Liver (tissue), 9 donors: ENCODE results near the gene RPP25L. TPM values are rescaled to one million over a fixed set of nuclear protein-coding genes. Genes with fewer than 3 reads are reported as not detected.

Experiments
- DNase-seq: peaks from one replicate; pipeline ENCODE4 v3.0.0-alpha.2; 2017; ENCODE audit warnings: low spot score
- H3K27ac ChIP-seq, 2 donors: one replicate each; pipeline ENCODE4 v1.7.0; 2013; ENCODE audit warnings: inconsistent platforms in 2 of 2, low read length in 2 of 2, control low read depth in 1 of 2, low read depth in 1 of 2, mild to moderate bottlenecking in 1 of 2
- H3K27me3 ChIP-seq, 4 donors: one replicate each; pipeline versions ENCODE4 v1.6.1 to v1.7.0; 2013; ENCODE audit warnings: low read length in 3 of 4, inconsistent platforms in 1 of 4, mild to moderate bottlenecking in 1 of 4, moderate library complexity in 1 of 4; ENCODE audit not compliant: control insufficient read depth in 4 of 4, insufficient read depth in 4 of 4
- H3K36me3 ChIP-seq, 4 donors: one replicate each; pipeline versions ENCODE4 v1.6.1 to v1.7.0; 2013; ENCODE audit warnings: low read length in 3 of 4, mild to moderate bottlenecking in 3 of 4, low read depth in 1 of 4, moderate library complexity in 1 of 4; ENCODE audit not compliant: control insufficient read depth in 4 of 4, insufficient read depth in 3 of 4
- H3K4me1 ChIP-seq, 4 donors: one replicate each; pipeline versions ENCODE4 v1.6.1 to v1.7.0; 2013; ENCODE audit warnings: low read length in 3 of 4, mild to moderate bottlenecking in 3 of 4, moderate library complexity in 1 of 4; ENCODE audit not compliant: control insufficient read depth in 4 of 4, insufficient read depth in 4 of 4
- H3K4me3 ChIP-seq, 3 donors: one replicate each; pipeline versions ENCODE4 v1.6.1 to v1.7.0; 2013; ENCODE audit warnings: low read length in 3 of 3, control low read depth in 1 of 3, low read depth in 1 of 3, mild to moderate bottlenecking in 1 of 3
- H3K9ac ChIP-seq, 2 donors: one replicate each; pipeline ENCODE4 v1.7.0; 2013; ENCODE audit warnings: low read length in 2 of 2, mild to moderate bottlenecking in 2 of 2, moderate library complexity in 2 of 2, control low read depth in 1 of 2, low read depth in 1 of 2
- H3K9me3 ChIP-seq, 4 donors: one replicate each; pipeline versions ENCODE4 v1.6.1 to v1.7.0; 2013; ENCODE audit warnings: low read length in 3 of 4; ENCODE audit not compliant: control insufficient read depth in 4 of 4
- ATF3 ChIP-seq: IDR thresholded peaks from 2 replicates; pipeline ENCODE4 v1.6.1; 2016; ENCODE audit warnings: antibody characterized with exemption
- CTCF ChIP-seq: fragments of 150-350 bp; IDR thresholded peaks from 2 replicates; pipeline ENCODE4 v1.5.1; 2017; ENCODE audit warnings: improper control_type of control experiment, low read depth, low read length; ENCODE audit not compliant: missing input control
- EGR1 ChIP-seq, 2 donors: IDR thresholded peaks; 2 replicates each; pipeline ENCODE4 v1.6.1; 2016 to 2018; ENCODE audit warnings: antibody characterized with exemption in 2 of 2, low read depth in 2 of 2
- FOXA1 ChIP-seq: IDR thresholded peaks from 2 replicates; pipeline ENCODE4 v1.6.1; 2016; ENCODE audit warnings: antibody characterized with exemption
- FOXA2 ChIP-seq: IDR thresholded peaks from 2 replicates; pipeline ENCODE4 v1.6.1; 2016; ENCODE audit warnings: antibody characterized with exemption
- GABPA ChIP-seq, 2 donors: IDR thresholded peaks in 1 of 2; conservative IDR thresholded peaks in 1 of 2; 2 replicates each; pipeline ENCODE4 v1.6.1; 2016; ENCODE audit warnings: antibody characterized with exemption in 2 of 2, mild to moderate bottlenecking in 1 of 2, moderate library complexity in 1 of 2
- HNF4A ChIP-seq, 2 donors: conservative IDR thresholded peaks; 2 replicates each; pipeline ENCODE4 v1.6.1; 2016; ENCODE audit warnings: antibody characterized with exemption in 2 of 2, mild to moderate bottlenecking in 2 of 2
- JUND ChIP-seq, 2 donors: IDR thresholded peaks; 2 replicates each; pipeline ENCODE4 v1.6.1; 2016; ENCODE audit warnings: antibody characterized with exemption in 2 of 2
- MAX ChIP-seq: IDR thresholded peaks from 2 replicates; pipeline ENCODE4 v1.6.1; 2016; ENCODE audit warnings: antibody characterized with exemption
- NR2F2 ChIP-seq: IDR thresholded peaks from 2 replicates; pipeline ENCODE4 v1.6.1; 2016; ENCODE audit warnings: antibody characterized with exemption
- REST ChIP-seq: IDR thresholded peaks from 2 replicates; pipeline ENCODE4 v1.6.1; 2016; ENCODE audit warnings: antibody characterized with exemption, mild to moderate bottlenecking
- RXRA ChIP-seq, 2 donors: IDR thresholded peaks; 2 replicates each; pipeline ENCODE4 v1.6.1; 2017 to 2018; ENCODE audit warnings: antibody characterized with exemption in 2 of 2, mild to moderate bottlenecking in 1 of 2
- SP1 ChIP-seq: IDR thresholded peaks from 2 replicates; pipeline ENCODE4 v1.6.1; 2018; ENCODE audit warnings: antibody characterized with exemption, mild to moderate bottlenecking
- TAF1 ChIP-seq: conservative IDR thresholded peaks from 2 replicates; pipeline ENCODE4 v1.6.1; 2016; ENCODE audit warnings: antibody characterized with exemption, mild to moderate bottlenecking
- YY1 ChIP-seq: IDR thresholded peaks from 2 replicates; pipeline ENCODE4 v1.6.1; 2016; ENCODE audit warnings: antibody characterized with exemption, mild to moderate bottlenecking
- ZBTB33 ChIP-seq: IDR thresholded peaks from 2 replicates; pipeline ENCODE4 v1.6.1; 2016; ENCODE audit warnings: antibody characterized with exemption
- WGBS: extraction: QIAGEN DNeasy Blood & Tissue Kit; methylation state at CpG from one replicate; pipeline ENCODE4 v1.1.7; 2013; 5-methylcytosine and 5-hydroxymethylcytosine counted together
- polyA plus RNA-seq, 2 donors: library from polyadenylated mRNA; stranded (reverse) in 1 of 2; unstranded in 1 of 2; fragments of 200-250 nt in 1 of 2; fragments of >200 nt in 1 of 2; fragmentation: Nextera tagmentation in 1 of 2; extraction: Ambion mirVana in 1 of 2; gene quantifications; one replicate each; pipeline versions ENCODE4 v1.2.1 to v1.2.3, GENCODE V29; 2013 to 2015
- total RNA-seq, 2 donors: library from RNA; depleted of rRNA; stranded (reverse); fragments of >200 nt; gene quantifications; one replicate each; pipeline ENCODE4 v1.2.3, GENCODE V29; 2014
- donor health status: healthy.
- donor health status: healthy.
- donor health status: healthy.
- donor health status: healthy.
- donor health status: healthy.

The RPP25L gene
- total and polyA plus RNA-seq, 4 donors: 18.6 to 33.4 (median 24.2) TPM

GRCh38 chr9:34633166-34633565 lies 21.3 kb upstream of the RPP25L start:
- Histone ChIP-seq H3K27ac (no peak overlapping the region), H3K36me3 (peaks cover 0 to 4% (median 2%) of the 10 kb centered on the region in 4 donors), H3K9ac (no peak overlapping the region), H3K9me3 (no peaks in the 10 kb centered on the region), H3K27me3 (no peaks in the 10 kb centered on the region), H3K4me3 (no peak overlapping the region), H3K4me1 (peaks cover 6 to 88% (median 78%) of the 10 kb centered on the region in 4 donors)
- no peak for DNase-seq
- WGBS: 43% methylated on average over 5 of the region's 5 CpGs
- TF ChIP-seq EGR1 (IDR thresholded peaks at IDR 0.05; ENCODE audit: low read depth in 2 of 2) (no peak), SP1 (no peak), NR2F2 (no peak), REST (no peak), TAF1 (no peak), GABPA (IDR thresholded peaks at IDR 0.05 in 1 of 2, conservative IDR thresholded peaks at IDR 0.05 in 1 of 2) (no peak), YY1 (no peak), ZBTB33 (no peak), MAX (no peak), ATF3 (no peak), HNF4A (conservative IDR thresholded peaks at IDR 0.05) (no peak)

- Histone ChIP-seq H3K36me3 (peaks cover 0 to 4% (median 2%) of the 10 kb centered on the region in 4 donors), H3K9ac (peak overlapping the region in 1 of 2 donors; percentile 21), H3K9me3 (no peaks in the 10 kb centered on the region), H3K27me3 (no peaks in the 10 kb centered on the region), H3K27ac (peak overlapping the region; percentile 86 to 91), H3K4me1 (peaks cover 6 to 74% (median 68%) of the 10 kb centered on the region in 4 donors), H3K4me3 (peak overlapping the region; percentile 10 to 52 (median 36))
- no peak for DNase-seq
- WGBS: 10% methylated on average over 5 of the region's 5 CpGs
- no peak for TF ChIP-seq NR2F2
- TF ChIP-seq RXRA (IDR thresholded peaks at IDR 0.05): peak; percentile 18 to 52
- peak in 1 of 2 donors; percentile 22 for TF ChIP-seq JUND (IDR thresholded peaks at IDR 0.05)
- no peak for TF ChIP-seq CTCF
- no peak for TF ChIP-seq FOXA1
- TF ChIP-seq TAF1: no peak
- TF ChIP-seq GABPA (IDR thresholded peaks at IDR 0.05 in 1 of 2, conservative IDR thresholded peaks at IDR 0.05 in 1 of 2): peak in 1 of 2 donors; percentile 27
- no peak for TF ChIP-seq EGR1 (IDR thresholded peaks at IDR 0.05; ENCODE audit: low read depth in 2 of 2)
- TF ChIP-seq FOXA2: no peak
- TF ChIP-seq REST: peak; percentile 52
- TF ChIP-seq ATF3: no peak
- TF ChIP-seq YY1: peak; percentile 29
- TF ChIP-seq HNF4A (conservative IDR thresholded peaks at IDR 0.05): peak; percentile 76 to 80
Observed at GRCh38 chr9:34630402-34631154, 18.7 kb upstream of the RPP25L start.
